GM20431 (cell line): ENCODE measurements around the gene S100A2.
"Not testable (repeated sequence)": the region's sequence is repeated elsewhere in the genome, so short reads cannot be mapped to it uniquely, and the experiment has no call there.

Experiments
- in situ Hi-C: fragments of 300-500 bp; cut with MseI, MboI; formaldehyde crosslinking; loops from one replicate; pipeline ENCODE4 v1.15.0; 2020; ENCODE audit warnings: low sequenced_read_pairs; ENCODE audit not compliant: unreplicated experiment

The S100A2 gene

DNA sequence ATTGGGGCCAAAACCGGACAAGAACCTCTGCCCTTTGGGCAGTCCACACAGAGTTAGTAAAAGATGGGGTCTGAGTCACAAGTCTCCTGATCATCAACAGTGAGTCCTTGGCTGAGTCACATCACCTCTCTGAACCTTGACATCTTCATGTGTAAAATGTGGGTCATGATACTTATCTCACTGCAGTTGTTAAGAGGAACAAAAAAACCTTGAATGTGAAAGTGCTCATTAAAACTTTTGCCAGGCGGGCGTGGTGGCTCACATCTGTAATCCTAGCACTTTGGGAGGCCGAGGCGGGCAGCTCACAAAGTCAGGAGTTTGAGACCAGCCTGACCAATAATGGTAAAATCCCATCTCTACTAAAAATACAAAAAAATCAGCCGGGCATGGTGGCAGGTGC is 31.6 kb upstream of the S100A2 start:
- in situ Hi-C loops: no loop called here

DNA sequence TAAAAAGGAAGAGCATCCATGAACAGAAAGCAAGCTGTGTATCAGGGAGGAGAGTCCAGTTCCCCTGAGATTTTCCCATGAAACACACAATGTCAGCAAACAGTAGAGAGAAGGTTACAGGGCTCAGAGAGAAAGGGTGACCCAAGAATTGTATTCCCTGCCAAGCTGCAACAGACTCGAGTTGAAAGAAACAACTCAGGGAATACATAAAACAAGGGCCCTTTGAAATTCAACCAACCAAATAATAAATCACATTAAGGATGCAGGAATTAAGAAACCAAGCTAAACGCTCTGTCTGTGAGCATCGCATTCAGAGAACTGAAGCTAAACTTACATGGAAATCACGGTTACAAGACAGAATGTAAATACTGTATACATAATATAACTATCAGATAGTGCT is 27.1 kb upstream of the S100A2 start:
- in situ Hi-C loops: no loop called here

DNA sequence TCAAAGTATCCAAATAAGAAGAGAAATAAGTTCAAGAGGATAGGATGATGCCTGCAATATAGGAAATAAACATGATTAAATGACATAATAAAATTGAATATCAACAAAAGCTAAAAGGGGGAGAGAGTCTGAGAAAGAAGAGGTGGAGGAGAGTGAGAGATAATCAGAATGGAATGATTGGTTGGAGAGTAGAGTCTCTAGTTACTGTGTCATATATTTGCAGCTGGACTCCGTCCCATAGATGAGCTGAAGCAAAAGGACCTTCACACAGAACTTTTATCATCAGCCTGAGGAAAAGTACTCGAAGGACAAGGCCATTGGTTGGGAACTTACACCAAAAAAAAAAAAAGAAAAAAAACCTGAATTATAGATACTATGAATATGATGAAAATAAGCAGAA is 22.8 kb upstream of the S100A2 start:
- in situ Hi-C loops: no loop called here

GRCh38 chr1:153588033-153588432 is 22.4 kb upstream of the S100A2 start:
- in situ Hi-C loops: not testable (repeated sequence)

GRCh38 chr1:153587314-153587713 is 21.7 kb upstream of the S100A2 start:
- in situ Hi-C loops: no loop called here

DNA sequence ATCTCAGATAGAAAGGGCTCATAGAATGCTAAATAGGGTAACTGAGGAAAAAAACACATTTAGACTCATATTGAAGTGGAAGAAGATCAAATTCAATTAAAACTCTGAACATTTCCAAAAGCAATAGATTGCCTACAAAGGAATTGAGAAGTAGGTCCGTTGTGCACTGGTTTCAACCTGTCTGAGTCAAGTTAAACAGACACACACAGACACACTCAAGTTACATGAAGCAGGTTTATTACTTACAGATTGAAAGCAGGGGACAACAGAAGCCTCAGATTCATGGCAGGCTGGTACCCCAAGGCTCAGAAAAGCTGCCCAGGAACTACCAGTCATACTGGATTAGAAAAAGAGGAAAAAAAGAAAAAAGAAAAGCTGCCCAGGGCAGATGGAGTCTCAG is 20.7 kb upstream of the S100A2 start:
- in situ Hi-C loops: no loop called here

- in situ Hi-C loops: no loop called here
Observed at GRCh38 chr1:153585006-153585405, 19.4 kb upstream of the S100A2 start.

- in situ Hi-C loops: no loop called here
Observed at GRCh38 chr1:153583976-153584375, 18.3 kb upstream of the S100A2 start.

- in situ Hi-C loops: not testable (repeated sequence)
Observed at GRCh38 chr1:153583514-153583913, 17.9 kb upstream of the S100A2 start.

- in situ Hi-C loops: not testable (repeated sequence)
Observed at GRCh38 chr1:153582836-153583235, 17.2 kb upstream of the S100A2 start.

GRCh38 chr1:153578936-153579335 is 13.3 kb upstream of the S100A2 start:
- in situ Hi-C loops: no loop called here

DNA sequence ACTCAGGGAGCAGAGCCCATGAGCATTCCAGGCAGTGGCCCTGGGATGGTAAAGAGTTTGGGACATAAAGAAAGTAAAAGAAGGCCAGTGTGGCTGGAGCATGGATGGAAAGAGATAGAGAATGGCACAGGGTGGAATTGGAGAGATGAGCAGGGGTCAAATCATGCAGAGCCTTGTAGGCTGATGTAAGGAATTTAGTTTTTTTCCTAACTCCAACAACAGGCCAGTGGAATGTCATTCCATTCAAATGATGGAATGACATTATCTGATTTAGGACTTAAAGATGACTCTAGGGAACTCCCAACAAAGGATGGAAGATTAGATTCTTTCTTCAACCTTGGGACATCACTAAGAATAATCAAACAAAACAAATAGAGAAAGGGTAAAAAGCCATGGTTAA is 12.8 kb upstream of the S100A2 start:
- in situ Hi-C loops: no loop called here

DNA sequence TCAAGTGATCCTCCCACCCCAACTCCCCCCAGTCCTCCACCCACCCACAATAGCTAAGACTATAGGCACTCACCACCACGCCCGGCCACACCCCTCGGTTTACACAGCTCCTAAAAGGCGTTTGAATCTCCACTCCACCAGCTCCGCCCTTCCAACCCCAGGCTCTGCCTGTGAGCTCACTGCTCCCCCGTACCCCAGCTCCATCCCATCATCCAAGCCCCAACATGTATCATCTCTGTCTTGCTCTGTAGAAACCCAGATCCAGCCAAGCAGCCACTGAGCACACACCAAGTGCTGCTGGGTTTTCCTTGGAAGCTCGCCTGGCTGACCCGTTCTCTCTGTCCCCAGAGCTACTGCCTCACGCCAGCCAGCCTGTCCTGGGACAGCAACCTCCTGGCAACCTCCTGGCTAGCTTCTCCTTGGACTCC is 12.0 kb upstream of the S100A2 start:
- in situ Hi-C loops: no loop called here

- in situ Hi-C loops: no loop called here
Observed at GRCh38 chr1:153577138-153577537, 11.5 kb upstream of the S100A2 start.

DNA sequence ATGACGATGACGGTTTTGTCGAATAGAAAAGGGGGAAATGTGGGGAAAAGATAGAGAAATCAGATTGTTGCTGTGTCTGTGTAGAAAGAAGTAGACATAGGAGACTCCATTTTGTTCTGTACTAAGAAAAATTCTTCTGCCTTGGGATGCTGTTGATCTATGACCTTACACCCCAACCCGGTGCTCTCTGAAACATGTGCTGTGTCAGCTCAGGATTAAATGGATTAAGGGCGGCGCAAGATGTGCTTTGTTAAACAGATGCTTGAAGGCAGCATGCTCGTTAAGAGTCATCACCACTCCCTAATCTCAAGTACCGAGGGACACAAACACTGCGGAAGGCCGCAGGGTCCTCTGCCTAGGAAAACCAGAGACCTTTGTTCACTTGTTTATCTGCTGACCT is 9.9 kb upstream of the S100A2 start:
- in situ Hi-C loops: not testable (repeated sequence)

GRCh38 chr1:153575081-153575491 is 9.4 kb upstream of the S100A2 start:
- in situ Hi-C loops: not testable (repeated sequence)

- in situ Hi-C loops: no loop called here
Observed at GRCh38 chr1:153573351-153573750, 7.7 kb upstream of the S100A2 start.

DNA sequence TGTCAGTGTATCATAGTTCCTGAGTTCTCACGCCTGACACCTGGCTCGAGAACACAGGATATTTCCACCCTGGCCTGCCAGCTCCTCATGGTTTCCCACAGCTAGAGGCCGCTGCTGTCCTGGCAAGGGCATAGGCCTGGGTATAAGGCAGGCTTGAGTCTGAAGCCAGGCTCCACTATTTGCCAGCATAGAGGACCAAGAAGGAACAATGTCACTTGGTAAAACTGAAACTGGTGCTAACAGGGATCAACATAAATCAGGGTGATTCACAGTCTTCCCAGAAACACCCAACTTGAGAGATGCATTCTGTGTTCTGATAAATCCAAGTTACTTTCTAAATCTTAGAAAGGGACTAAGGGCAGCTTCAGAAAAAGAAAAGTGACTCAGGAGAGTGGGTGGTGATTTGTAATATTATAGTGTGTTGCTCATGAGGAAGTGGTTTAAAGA is 6.9 kb upstream of the S100A2 start:
- in situ Hi-C loops: no loop called here

DNA sequence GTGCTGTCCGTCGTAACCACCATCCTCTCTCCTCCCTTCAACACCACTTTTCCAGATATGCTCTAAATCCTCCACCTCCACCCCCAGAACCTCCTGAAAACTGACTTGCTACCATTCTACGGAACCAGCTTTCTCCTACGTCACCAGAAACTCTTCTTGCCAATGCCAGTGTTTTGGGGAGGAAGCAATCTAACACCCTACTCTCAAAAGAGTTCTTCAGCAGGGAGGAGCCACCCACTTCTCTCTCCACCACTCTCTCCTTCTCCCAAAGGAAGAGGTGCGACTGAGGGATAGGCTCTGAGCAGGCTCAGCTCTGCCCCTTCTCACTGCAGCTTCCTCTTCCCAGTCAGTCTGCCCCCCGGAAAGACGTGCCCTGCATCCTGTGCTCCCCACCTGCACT is 6.1 kb upstream of the S100A2 start:
- in situ Hi-C loops: no loop called here

DNA sequence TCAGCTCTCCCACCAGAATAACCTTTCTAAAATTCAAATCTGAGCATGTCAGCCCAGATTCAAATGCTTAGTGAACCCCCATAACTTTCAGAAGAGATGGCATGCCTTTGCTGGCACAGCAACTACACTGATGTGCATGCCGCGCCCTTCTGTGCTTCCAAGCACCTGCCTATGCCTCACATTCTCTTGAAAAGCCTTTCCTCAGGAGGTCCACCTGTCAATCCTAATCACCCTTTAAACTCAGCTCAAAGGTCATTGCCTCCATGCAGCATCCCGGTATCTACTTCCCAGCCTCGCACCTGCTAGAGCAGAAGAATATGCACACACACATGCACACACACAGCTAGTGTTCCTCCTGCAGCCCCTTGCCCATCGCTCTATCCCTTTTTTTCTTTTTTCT is 5.2 kb upstream of the S100A2 start:
- in situ Hi-C loops: no loop called here

GRCh38 chr1:153569465-153569864 is 3.8 kb upstream of the S100A2 start:
- in situ Hi-C loops: loop anchor here (5.0 kb wide), 1 partner anchor 57 kb away; no protein-coding TSS in a partner anchor

DNA sequence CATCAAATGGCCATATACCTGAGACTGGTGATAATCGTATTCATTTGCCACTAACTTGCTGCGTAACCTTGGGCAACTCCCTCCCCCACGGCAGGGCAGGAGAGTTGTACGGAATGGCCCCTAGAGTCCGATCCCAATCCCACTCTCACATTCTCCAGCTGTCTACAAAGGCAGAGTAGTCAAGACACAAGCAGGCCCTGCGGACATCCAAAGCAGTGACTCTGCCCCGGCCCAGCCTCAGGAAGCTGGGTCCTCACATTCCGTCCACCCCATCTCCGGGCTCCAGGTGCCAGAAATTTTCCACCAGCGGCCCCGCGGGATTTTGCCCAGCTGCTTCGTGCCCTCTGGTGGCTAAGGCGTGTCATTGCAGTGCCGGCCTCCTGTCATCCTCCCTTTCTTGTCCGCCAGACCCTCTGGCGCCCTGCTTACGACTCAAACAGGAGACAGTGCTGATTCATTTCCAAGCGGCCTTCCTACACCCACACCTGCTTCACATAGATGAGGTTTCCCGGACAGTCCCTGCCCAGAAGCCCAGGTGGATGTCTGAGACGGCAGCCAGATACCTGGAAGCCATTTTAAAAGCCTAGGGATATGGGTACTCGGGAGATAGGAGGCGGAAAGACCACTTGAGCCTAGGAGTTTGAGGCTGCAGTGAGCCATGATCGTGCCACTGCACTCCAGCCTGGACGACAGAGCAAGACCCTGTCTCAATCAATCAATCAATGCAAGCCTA is 2.9 kb upstream of the S100A2 start:
- in situ Hi-C loops: loop anchor here (5.0 kb wide), 1 partner anchor 56 kb away; no protein-coding TSS in a partner anchor
